Measurements from ENCODE around the gene TULP4. TPM values are rescaled to one million over a fixed set of nuclear protein-coding genes. Genes with fewer than 3 reads are reported as not detected.

Gene TULP4
- total RNA-seq, 1 experiment from 2014 or later = 64.6 TPM

DNA sequence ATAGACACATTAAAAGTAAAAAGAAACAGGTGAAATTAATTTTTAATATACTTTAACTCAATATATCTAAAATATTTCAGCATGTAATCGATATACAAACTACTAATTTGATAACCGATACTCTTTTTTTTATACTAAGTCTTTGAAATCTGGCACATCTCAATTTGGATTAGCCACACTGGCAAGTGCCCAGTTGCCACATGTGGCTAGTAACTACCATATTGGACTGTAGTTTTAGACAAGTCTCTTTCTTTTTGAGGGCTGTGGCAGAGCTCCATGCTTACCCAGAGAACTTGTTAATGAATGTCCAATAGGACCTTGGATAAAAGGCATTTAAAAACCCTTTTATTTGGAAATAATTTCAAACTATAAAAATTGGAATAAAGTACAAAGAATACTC, 17.8 kb downstream of the TULP4 start:
- Histone ChIP-seq H3K79me2 (ENCODE audit: insufficient read depth, low read length) (peaks cover 3% of the 10 kb centered on the region; the same call in 1 of the 2 replicates), H3K4ac (ENCODE audit: low read depth, low read length) (no peak overlapping the region), H3K9ac (ENCODE audit: extremely low read depth, insufficient read length, low read length) (no peak overlapping the region)

More for the DNA sequence above, 17.8 kb downstream of the TULP4 start:
- WGBS (ENCODE audit: extremely low coverage, insufficient read length, low lambda C conversion rate) = no CpG with 5 or more reads among the region's 2 CpGs
- H3K4me1 ChIP-seq (ENCODE audit: insufficient read depth, low read length) = peaks cover 6% of the 10 kb centered on the region; the same call in 1 of the 2 replicates
- no peaks in the 10 kb centered on the region for H3K27me3 Mint-ChIP-seq (ENCODE audit: low read depth)
- H3K9me3 Mint-ChIP-seq = peaks cover 14 to 23% of the 10 kb centered on the region in 2 experiments
- no peak overlapping the region for H3K23ac ChIP-seq (ENCODE audit: insufficient read length, low read depth, low read length)
- H3K4me1 Mint-ChIP-seq = peaks cover 22 to 24% of the 10 kb centered on the region in 2 experiments
- H4K20me1 ChIP-seq (ENCODE audit: control insufficient read depth, insufficient read depth, insufficient read length) = no peaks in the 10 kb centered on the region
- no peak overlapping the region for H3K14ac ChIP-seq (ENCODE audit: insufficient read depth, low read length)
- no peaks in the 10 kb centered on the region for H3K23me2 ChIP-seq (ENCODE audit: insufficient read length, low read depth, low read length, poor library complexity, severe bottlenecking)
- H4K91ac ChIP-seq (ENCODE audit: insufficient read length, low read depth, low read length) = no peak overlapping the region
- peaks cover 4% of the 10 kb centered on the region for H3K79me1 ChIP-seq (ENCODE audit: insufficient read depth, low read depth, low read length, poor library complexity, severe bottlenecking)
- no peak overlapping the region for H2BK15ac ChIP-seq (ENCODE audit: low read depth, low read length)
- no peaks in the 10 kb centered on the region for H3K9me3 ChIP-seq (ENCODE audit: control insufficient read depth, low read depth, low read length)
- no peak overlapping the region for H2BK12ac ChIP-seq (ENCODE audit: insufficient read length, low read depth, low read length)
- H2BK20ac ChIP-seq (ENCODE audit: low read depth, low read length, poor library complexity, severe bottlenecking) = no peak overlapping the region
- no peak overlapping the region for H3K4me3 Mint-ChIP-seq
- no peak overlapping the region for H3K18ac ChIP-seq (ENCODE audit: insufficient read length, low read depth, low read length)
- no peak overlapping the region for H3K56ac ChIP-seq (ENCODE audit: insufficient read length, low read depth, low read length)
- no peak overlapping the region for H2BK120ac ChIP-seq (ENCODE audit: low read depth, low read length, poor library complexity, severe bottlenecking)
- no peak overlapping the region for H3T11ph ChIP-seq (ENCODE audit: low read length)
- TF ChIP-seq, protein P1, sequence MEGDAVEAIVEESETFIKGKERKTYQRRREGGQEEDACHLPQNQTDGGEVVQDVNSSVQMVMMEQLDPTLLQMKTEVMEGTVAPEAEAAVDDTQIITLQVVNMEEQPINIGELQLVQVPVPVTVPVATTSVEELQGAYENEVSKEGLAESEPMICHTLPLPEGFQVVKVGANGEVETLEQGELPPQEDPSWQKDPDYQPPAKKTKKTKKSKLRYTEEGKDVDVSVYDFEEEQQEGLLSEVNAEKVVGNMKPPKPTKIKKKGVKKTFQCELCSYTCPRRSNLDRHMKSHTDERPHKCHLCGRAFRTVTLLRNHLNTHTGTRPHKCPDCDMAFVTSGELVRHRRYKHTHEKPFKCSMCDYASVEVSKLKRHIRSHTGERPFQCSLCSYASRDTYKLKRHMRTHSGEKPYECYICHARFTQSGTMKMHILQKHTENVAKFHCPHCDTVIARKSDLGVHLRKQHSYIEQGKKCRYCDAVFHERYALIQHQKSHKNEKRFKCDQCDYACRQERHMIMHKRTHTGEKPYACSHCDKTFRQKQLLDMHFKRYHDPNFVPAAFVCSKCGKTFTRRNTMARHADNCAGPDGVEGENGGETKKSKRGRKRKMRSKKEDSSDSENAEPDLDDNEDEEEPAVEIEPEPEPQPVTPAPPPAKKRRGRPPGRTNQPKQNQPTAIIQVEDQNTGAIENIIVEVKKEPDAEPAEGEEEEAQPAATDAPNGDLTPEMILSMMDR (conservative IDR thresholded peaks at IDR 0.05) = no peak
- H3K4me2 ChIP-seq (ENCODE audit: insufficient read depth, insufficient read length, low read length) = no peak overlapping the region
- no peak overlapping the region for H3K27ac Mint-ChIP-seq
- H2AFZ ChIP-seq (ENCODE audit: low read length) = no peak overlapping the region
- no peak overlapping the region for H2BK5ac ChIP-seq (ENCODE audit: insufficient read length, low read length)
- DNase-seq = no peak
- H4K8ac ChIP-seq (replicated peaks; ENCODE audit: insufficient read length, low read depth, low read length) = no peak overlapping the region
- H2AK5ac ChIP-seq (ENCODE audit: insufficient read length, low read length) = no peak overlapping the region
- no peak overlapping the region for H3K27ac ChIP-seq (ENCODE audit: insufficient read length, low read depth, low read length)
- no peaks in the 10 kb centered on the region for H3K27me3 ChIP-seq (ENCODE audit: insufficient read depth, low read length)
- H3K36me3 Mint-ChIP-seq (ENCODE audit: insufficient read depth in 1 of 3, low read depth in 3 of 3) = peaks cover 23 to 33% (median 30%) of the 10 kb centered on the region in 3 experiments
- H4K5ac ChIP-seq (ENCODE audit: insufficient read length, low read depth, low read length) = no peak overlapping the region

Measured in H9 (cell line).